ENCODE results near the gene NPC1L1.
"Not testable (repeated sequence)": the region's sequence is repeated elsewhere in the genome, so short reads cannot be mapped to it uniquely, and the experiment has no call there.

Gene NPC1L1

DNA sequence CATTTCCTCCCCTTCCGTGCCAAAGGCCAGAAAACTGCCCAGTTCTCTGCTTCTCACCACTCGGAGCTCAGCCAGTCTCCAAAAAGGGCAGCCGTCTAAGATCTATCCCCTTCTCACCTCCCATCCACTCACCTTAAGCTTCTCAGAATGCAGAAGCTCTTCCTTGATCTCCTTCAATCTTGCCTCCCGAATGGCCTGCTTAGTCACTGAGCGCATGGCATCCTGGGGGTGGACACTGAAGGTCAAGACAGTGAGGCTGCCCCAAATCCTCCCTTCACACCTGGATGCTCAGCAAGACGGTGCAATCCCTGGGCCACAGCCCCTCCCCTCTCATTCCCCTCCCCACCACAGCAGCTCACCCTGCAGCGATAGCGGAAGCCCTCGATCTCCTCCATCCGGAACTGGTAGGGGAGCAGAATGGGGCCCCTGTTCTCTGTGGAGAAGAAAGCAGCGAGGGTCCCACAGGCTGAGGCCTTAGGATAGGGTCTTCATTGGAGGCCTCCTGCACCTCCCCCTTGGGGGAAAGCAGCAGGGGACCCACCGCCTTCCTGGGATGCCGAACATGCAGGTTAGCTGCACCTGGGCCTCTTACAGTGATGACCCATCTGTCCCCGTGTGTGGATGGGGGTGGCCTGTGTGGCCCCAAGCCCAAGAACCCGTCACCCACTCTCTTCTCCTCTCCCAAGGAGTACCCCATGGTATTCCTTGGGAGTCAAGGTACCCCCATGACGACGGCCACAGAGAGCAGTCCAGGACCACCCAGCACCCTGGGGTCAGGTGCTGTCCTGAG, 27.8 kb upstream of the NPC1L1 start:
- no peaks in the 10 kb centered on the region for H3K9me3 Mint-ChIP-seq
- H3K4me1 Mint-ChIP-seq, result peaks cover 28% of the 10 kb centered on the region
- no peak for ATAC-seq
- peaks cover 84% of the 10 kb centered on the region for H3K36me3 Mint-ChIP-seq
- no peak overlapping the region for H3K27ac Mint-ChIP-seq
- no peak overlapping the region for H3K4me3 Mint-ChIP-seq
- no peaks in the 10 kb centered on the region for H3K27me3 Mint-ChIP-seq

DNA sequence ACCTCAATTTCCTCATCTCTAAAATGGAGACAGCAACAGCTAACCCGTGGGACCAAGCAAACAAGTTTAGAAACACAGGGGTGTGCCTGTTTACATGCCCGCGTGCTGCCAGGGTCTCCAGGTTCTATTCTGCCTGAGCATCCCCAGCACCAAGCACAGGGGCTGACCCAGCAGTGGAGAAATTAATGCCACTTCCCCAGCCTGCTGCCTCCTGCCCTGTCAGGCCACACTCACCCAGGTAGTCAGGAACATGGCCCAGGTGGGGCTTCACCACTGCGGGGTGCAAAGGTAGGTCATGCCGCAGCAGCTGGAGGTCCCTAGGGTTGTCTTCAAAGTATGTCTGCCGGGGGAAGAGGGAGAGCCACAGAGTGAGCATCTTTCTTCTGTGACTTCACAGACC, 26.8 kb upstream of the NPC1L1 start:
- no peak for ATAC-seq
- Mint-ChIP-seq H3K4me3 (no peak overlapping the region), H3K9me3 (no peaks in the 10 kb centered on the region), H3K36me3 (peaks cover 79% of the 10 kb centered on the region), H3K4me1 (peaks cover 20% of the 10 kb centered on the region), H3K27me3 (no peaks in the 10 kb centered on the region), H3K27ac (no peak overlapping the region)

- Mint-ChIP-seq H3K36me3 (peaks cover 72% of the 10 kb centered on the region), H3K4me1 (peaks cover 14% of the 10 kb centered on the region), H3K27me3 (no peaks in the 10 kb centered on the region), H3K9me3 (no peaks in the 10 kb centered on the region), H3K27ac (no peak overlapping the region), H3K4me3 (no peak overlapping the region)
- no peak for ATAC-seq
These were observed 25.6 kb upstream of the NPC1L1 start for GRCh38 chr7:44566680-44567079.

GRCh38 chr7:44565795-44566559, 24.8 kb upstream of the NPC1L1 start:
- Mint-ChIP-seq H3K36me3 (peaks cover 65% of the 10 kb centered on the region), H3K9me3 (no peaks in the 10 kb centered on the region), H3K4me3 (no peak overlapping the region), H3K4me1 (peaks cover 14% of the 10 kb centered on the region), H3K27me3 (no peaks in the 10 kb centered on the region), H3K27ac (peak overlapping the region; percentile 55)
- peak; percentile 54 for ATAC-seq

- H3K27me3 Mint-ChIP-seq, result no peaks in the 10 kb centered on the region
- peaks cover 60% of the 10 kb centered on the region for H3K36me3 Mint-ChIP-seq
- peaks cover 14% of the 10 kb centered on the region for H3K4me1 Mint-ChIP-seq
- peak overlapping the region; percentile 55 for H3K27ac Mint-ChIP-seq
- peak; percentile 91 for ATAC-seq
- H3K9me3 Mint-ChIP-seq, result no peaks in the 10 kb centered on the region
- H3K4me3 Mint-ChIP-seq, result no peak overlapping the region
These were observed 24.1 kb upstream of the NPC1L1 start for GRCh38 chr7:44565097-44565794.

DNA sequence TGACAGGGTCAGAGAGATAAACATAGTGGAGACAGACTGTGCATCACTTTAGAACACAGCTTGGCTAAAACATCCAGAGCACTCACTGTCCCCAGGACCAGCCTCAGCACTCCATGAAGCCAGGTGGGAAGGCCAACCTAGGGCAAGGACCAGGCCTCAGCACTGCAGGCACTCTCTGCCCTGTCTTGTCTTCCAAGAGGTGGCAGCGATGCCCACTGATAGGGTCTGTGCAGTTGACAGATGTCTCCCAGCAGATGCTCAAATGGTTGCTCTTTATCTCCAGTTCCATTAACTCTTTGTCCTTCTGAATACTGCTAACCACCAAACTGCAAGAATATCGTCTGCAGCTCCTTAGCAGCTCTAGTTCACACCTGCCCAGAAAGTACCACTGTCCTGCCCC, 23.5 kb upstream of the NPC1L1 start:
- Mint-ChIP-seq H3K27me3 (no peaks in the 10 kb centered on the region), H3K27ac (no peak overlapping the region), H3K4me3 (no peak overlapping the region), H3K4me1 (peaks cover 14% of the 10 kb centered on the region), H3K36me3 (peaks cover 55% of the 10 kb centered on the region), H3K9me3 (no peaks in the 10 kb centered on the region)
- ATAC-seq, result no peak

DNA sequence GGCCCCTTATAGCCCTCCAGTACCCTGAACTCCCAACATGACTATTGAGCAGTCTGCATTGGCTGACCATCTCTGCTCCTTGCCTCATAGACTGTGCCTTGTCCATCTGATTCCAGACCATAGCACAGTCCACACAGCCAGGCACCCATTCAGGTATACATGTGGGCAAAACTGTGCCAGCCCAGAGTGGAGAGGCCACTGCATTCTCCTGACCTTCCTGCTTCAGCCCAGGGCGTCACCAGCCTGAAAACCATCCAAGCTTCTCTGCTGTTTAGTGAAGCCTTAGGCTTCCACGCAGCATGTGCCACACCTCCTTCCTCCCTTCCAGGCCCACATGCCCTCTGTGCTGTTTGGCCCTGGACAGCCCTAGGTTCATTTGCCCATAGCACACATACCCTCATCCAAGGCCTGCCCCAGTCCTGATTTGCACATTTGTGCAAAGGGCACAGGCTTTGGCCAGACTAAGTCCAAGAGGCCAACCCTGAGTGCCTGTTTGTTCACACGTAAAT, 22.1 kb upstream of the NPC1L1 start:
- H3K36me3 Mint-ChIP-seq, result peaks cover 42% of the 10 kb centered on the region
- H3K27me3 Mint-ChIP-seq, result no peaks in the 10 kb centered on the region
- H3K27ac Mint-ChIP-seq, result no peak overlapping the region
- H3K4me1 Mint-ChIP-seq, result peaks cover 9% of the 10 kb centered on the region
- H3K4me3 Mint-ChIP-seq, result no peak overlapping the region
- ATAC-seq, result no peak
- no peaks in the 10 kb centered on the region for H3K9me3 Mint-ChIP-seq

GRCh38 chr7:44562622-44562962, 21.5 kb upstream of the NPC1L1 start:
- peaks cover 35% of the 10 kb centered on the region for H3K36me3 Mint-ChIP-seq

DNA sequence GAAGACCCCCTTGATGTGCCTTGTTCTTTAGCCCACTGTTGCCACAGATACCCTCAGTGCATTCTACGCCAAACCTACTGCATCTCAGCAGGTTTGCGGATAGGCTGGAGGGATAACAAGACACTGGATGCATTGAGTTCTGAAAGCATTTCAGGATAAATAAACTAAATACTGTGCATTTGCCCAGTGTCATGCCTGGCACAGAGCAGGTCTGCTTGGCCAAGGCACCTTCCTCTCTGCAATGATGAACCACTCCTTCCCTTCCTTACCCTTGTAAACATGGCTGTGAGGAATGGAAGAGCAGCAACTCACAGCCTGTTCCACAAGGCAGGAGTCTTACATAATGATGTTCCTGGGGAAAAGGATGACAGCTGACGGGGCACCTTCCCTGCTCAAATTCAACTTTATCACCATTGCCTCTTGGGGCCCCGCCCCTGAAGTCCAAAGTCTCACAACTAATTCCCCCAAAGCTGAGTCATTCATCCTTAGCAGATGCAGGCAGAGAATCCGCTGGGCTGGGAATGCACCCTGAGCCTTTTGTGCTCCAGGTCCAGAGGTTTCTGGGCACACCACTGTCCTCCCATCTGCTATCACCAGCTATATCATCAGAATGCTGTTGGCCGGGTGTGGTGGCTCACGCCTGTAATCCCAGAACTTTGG, 21.0 kb upstream of the NPC1L1 start:
- H3K4me3 Mint-ChIP-seq, result no peak overlapping the region
- H3K4me1 Mint-ChIP-seq, result peaks cover 9% of the 10 kb centered on the region
- no peaks in the 10 kb centered on the region for H3K27me3 Mint-ChIP-seq
- no peak overlapping the region for H3K27ac Mint-ChIP-seq
- no peak for ATAC-seq
- no peaks in the 10 kb centered on the region for H3K9me3 Mint-ChIP-seq
- H3K36me3 Mint-ChIP-seq, result peaks cover 30% of the 10 kb centered on the region

More at GRCh38 chr7:44562622-44562962, 21.5 kb upstream of the NPC1L1 start:
- H3K4me3 Mint-ChIP-seq, ATAC-seq, H3K9me3 Mint-ChIP-seq, H3K4me1 Mint-ChIP-seq, H3K27me3 Mint-ChIP-seq, H3K27ac Mint-ChIP-seq: not testable (repeated sequence)

- no peak overlapping the region for H3K27ac Mint-ChIP-seq
- H3K4me3 Mint-ChIP-seq, result no peak overlapping the region
- H3K4me1 Mint-ChIP-seq, result peaks cover 9% of the 10 kb centered on the region
- H3K36me3 Mint-ChIP-seq, result peaks cover 24% of the 10 kb centered on the region
- H3K9me3 Mint-ChIP-seq, result no peaks in the 10 kb centered on the region
- no peaks in the 10 kb centered on the region for H3K27me3 Mint-ChIP-seq
- no peak for ATAC-seq
These were observed 20.4 kb upstream of the NPC1L1 start for GRCh38 chr7:44561481-44561880.

DNA sequence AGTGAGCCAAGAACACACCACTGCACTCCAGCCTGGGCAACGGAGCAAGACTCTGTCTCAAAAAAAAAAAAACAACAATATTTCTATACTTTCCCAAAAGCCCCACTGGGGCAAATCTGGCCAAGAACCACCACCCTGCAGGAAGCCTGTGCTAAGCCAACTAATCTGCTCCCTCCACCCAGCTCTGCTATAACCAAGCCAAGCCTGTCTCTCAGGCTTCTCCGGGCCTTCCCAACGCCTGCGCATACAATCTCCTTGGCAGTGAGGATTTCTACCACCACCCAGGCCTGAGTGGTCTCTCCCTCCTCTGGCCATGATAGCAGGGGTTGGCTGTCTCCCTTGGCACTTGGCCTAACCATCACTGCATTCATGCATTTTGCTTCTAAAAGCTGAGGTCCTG, 18.4 kb upstream of the NPC1L1 start:
- no peaks in the 10 kb centered on the region for H3K9me3 Mint-ChIP-seq
- no peak overlapping the region for H3K27ac Mint-ChIP-seq
- peaks cover 11% of the 10 kb centered on the region for H3K36me3 Mint-ChIP-seq
- no peak for ATAC-seq
- peaks cover 6% of the 10 kb centered on the region for H3K4me1 Mint-ChIP-seq
- no peak overlapping the region for H3K4me3 Mint-ChIP-seq
- no peaks in the 10 kb centered on the region for H3K27me3 Mint-ChIP-seq

- no peak overlapping the region for H3K4me3 Mint-ChIP-seq
- no peaks in the 10 kb centered on the region for H3K36me3 Mint-ChIP-seq
- H3K4me1 Mint-ChIP-seq, result peaks cover 6% of the 10 kb centered on the region
- H3K27me3 Mint-ChIP-seq, result no peaks in the 10 kb centered on the region
- H3K9me3 Mint-ChIP-seq, result no peaks in the 10 kb centered on the region
- no peak for ATAC-seq
- H3K27ac Mint-ChIP-seq, result no peak overlapping the region
These were observed 16.4 kb upstream of the NPC1L1 start for GRCh38 chr7:44557485-44557884.

DNA sequence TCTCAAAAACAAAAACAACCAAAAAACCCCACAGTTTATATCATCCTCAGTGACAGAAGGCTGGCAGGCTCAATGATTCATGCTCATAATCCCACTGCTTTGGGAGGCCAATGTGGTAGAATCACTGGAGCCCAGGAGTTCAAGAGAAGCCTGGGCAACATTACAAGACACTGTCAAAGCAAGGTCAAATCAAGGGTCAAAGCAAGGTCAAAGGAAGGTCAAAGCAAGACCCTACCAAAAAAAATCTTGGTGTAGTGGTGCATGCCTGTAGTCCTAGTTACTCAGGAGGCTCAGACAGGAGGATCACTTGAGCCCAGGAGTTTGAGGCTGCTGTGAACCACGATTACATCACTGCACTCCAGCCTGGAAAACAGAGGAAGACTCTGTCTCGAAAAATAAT, 14.2 kb upstream of the NPC1L1 start:
- no peak for ATAC-seq
- Mint-ChIP-seq H3K9me3 (no peaks in the 10 kb centered on the region), H3K27me3 (no peaks in the 10 kb centered on the region), H3K4me3 (no peak overlapping the region), H3K27ac (no peak overlapping the region), H3K36me3 (no peaks in the 10 kb centered on the region), H3K4me1 (peaks cover 6% of the 10 kb centered on the region)

- H3K4me1 Mint-ChIP-seq, ATAC-seq, H3K27ac Mint-ChIP-seq, H3K9me3 Mint-ChIP-seq, H3K36me3 Mint-ChIP-seq, H3K4me3 Mint-ChIP-seq: not testable (repeated sequence)
- peaks cover 21% of the 10 kb centered on the region for H3K27me3 Mint-ChIP-seq
These were observed 11.4 kb upstream of the NPC1L1 start for GRCh38 chr7:44552473-44553005.

DNA sequence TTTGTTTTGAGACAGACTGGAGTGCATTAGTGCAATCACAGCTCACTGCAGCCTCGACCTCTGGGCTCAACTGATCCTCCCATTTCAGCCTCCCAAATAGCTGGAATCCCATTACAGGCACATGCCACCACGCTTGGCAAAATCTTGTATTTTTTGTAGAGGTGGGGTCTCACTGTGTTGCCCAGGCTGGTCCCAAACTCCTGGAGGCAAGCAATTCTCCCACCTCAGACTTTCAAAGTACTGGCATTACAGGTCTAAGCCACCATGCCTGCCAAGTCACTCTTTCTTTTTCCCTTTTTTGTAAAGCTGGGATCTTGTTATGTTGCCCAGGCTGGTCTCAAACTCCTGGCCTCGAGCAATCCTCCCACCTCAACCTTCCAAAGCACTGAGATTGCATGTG, 8.3 kb upstream of the NPC1L1 start:
- H3K9me3 Mint-ChIP-seq, result no peaks in the 10 kb centered on the region
- no peak overlapping the region for H3K27ac Mint-ChIP-seq
- H3K27me3 Mint-ChIP-seq, result peaks cover 40% of the 10 kb centered on the region
- H3K4me3 Mint-ChIP-seq, result no peak overlapping the region
- no peaks in the 10 kb centered on the region for H3K36me3 Mint-ChIP-seq
- ATAC-seq, result no peak
- no peaks in the 10 kb centered on the region for H3K4me1 Mint-ChIP-seq

Data from stimulated activated memory B cell treated with anti-CD40 and anti-IgM and Interleukin-4, amounts not matched to agents 10 μg/mL and 1 μg/mL and 100 μg/mL, for 72 hours (primary cell).